Measurements from ENCODE around the gene ZNF275. TPM values are rescaled to one million over a fixed set of nuclear protein-coding genes. Genes with fewer than 3 reads are reported as not detected.

The ZNF275 gene
- total RNA-seq, 1 donor from 2014 or later: 8.5 TPM

DNA sequence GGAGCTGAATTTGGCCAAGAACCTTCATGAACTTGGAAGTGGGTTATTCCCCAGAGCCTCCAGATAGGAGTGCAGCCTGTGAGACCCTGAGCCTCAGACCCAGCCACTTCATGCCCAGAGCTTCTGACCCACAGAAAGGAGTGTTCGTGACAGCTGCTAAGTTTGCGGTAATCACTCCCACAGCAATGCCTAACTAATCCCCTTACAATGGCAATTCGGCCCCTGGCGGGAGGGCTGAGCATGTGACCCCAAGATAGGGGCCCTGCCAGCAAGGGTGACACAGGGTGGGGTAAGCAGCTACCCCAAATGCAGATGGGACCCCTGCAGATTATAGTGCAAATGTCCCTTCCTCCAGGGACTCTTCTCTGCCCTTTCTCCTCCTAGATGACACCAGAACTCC, 44.7 kb downstream of the ZNF275 start:
- H3K4me3 Mint-ChIP-seq (ENCODE audit: unreplicated experiment): no peak overlapping the region
- TF ChIP-seq, protein P1, sequence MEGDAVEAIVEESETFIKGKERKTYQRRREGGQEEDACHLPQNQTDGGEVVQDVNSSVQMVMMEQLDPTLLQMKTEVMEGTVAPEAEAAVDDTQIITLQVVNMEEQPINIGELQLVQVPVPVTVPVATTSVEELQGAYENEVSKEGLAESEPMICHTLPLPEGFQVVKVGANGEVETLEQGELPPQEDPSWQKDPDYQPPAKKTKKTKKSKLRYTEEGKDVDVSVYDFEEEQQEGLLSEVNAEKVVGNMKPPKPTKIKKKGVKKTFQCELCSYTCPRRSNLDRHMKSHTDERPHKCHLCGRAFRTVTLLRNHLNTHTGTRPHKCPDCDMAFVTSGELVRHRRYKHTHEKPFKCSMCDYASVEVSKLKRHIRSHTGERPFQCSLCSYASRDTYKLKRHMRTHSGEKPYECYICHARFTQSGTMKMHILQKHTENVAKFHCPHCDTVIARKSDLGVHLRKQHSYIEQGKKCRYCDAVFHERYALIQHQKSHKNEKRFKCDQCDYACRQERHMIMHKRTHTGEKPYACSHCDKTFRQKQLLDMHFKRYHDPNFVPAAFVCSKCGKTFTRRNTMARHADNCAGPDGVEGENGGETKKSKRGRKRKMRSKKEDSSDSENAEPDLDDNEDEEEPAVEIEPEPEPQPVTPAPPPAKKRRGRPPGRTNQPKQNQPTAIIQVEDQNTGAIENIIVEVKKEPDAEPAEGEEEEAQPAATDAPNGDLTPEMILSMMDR (IDR thresholded peaks at IDR 0.05; ENCODE audit: partially characterized antibody, unreplicated experiment): no peak
- H3K36me3 Mint-ChIP-seq (ENCODE audit: unreplicated experiment): no peaks in the 10 kb centered on the region
- peaks cover 2% of the 10 kb centered on the region for H3K27me3 Mint-ChIP-seq (ENCODE audit: unreplicated experiment)
- DNase-seq: no peak
- H3K4me1 Mint-ChIP-seq (ENCODE audit: low read depth, unreplicated experiment): no peaks in the 10 kb centered on the region
- H3K27ac Mint-ChIP-seq (ENCODE audit: unreplicated experiment): no peak overlapping the region
- H3K9me3 Mint-ChIP-seq (ENCODE audit: unreplicated experiment): peaks cover 2% of the 10 kb centered on the region

DNA sequence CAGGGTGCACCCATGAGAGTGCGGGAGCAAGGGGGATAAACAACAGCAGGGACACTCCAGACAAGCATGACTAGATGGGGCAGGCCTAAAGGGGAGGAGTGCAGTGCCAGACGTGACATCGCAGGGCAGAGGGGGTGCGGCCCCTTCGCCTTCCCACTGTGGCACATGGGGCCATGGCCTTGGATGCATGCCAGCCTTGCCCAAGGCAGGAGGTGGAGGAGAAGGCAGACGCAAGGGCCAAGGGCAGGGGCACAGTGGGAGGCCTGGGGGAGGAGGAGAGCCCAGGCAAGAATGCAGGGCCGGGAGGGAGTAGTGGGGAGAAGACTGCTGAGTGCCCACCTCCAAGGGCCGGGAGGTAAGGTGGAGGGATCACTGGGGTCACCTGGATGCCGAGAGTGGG, 45.6 kb downstream of the ZNF275 start:
- Mint-ChIP-seq H3K4me1 (ENCODE audit: low read depth, unreplicated experiment) (no peaks in the 10 kb centered on the region), H3K27me3 (ENCODE audit: unreplicated experiment) (peaks cover 2% of the 10 kb centered on the region), H3K4me3 (ENCODE audit: unreplicated experiment) (no peak overlapping the region), H3K27ac (ENCODE audit: unreplicated experiment) (no peak overlapping the region), H3K36me3 (ENCODE audit: unreplicated experiment) (no peaks in the 10 kb centered on the region), H3K9me3 (ENCODE audit: unreplicated experiment) (peaks cover 2% of the 10 kb centered on the region)
- TF ChIP-seq, protein P1 (IDR thresholded peaks at IDR 0.05; ENCODE audit: partially characterized antibody, unreplicated experiment): no peak
- no peak for DNase-seq

DNA sequence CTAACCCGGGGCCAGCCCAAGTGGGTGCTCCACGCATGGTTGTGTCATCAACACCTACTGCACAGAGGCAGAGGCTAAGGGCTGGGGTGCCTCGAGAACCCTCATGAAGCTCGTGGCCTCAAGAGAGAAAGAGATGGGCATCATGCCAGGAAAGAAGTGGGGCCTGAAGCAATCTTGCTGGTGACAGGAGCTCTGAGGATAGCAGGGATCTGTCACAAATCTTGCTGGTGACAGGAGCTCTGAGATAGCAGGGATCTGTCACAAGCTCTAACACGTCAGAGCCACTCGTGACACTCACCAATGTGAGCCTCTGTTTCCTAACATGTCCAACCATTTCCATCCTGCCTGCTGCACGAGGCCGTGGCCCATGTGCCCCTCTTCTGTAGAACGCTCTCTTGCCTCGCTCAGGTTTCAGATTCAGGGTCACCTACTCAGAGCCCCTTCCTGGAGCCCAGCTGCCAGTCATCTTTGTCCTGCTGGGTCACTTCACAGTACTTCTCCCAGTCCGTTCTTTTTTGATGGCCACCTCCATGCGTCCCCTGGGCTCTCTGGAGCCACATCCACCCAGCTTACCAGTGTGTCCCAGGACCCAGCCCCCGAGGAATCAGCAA, 46.1 kb downstream of the ZNF275 start:
- DNase-seq: no peak
- no peaks in the 10 kb centered on the region for H3K36me3 Mint-ChIP-seq (ENCODE audit: unreplicated experiment)
- peaks cover 2% of the 10 kb centered on the region for H3K9me3 Mint-ChIP-seq (ENCODE audit: unreplicated experiment)
- no peak overlapping the region for H3K27ac Mint-ChIP-seq (ENCODE audit: unreplicated experiment)
- H3K27me3 Mint-ChIP-seq (ENCODE audit: unreplicated experiment): peaks cover 2% of the 10 kb centered on the region
- H3K4me1 Mint-ChIP-seq (ENCODE audit: low read depth, unreplicated experiment): no peaks in the 10 kb centered on the region
- no peak overlapping the region for H3K4me3 Mint-ChIP-seq (ENCODE audit: unreplicated experiment)
- TF ChIP-seq, protein P1 (IDR thresholded peaks at IDR 0.05; ENCODE audit: partially characterized antibody, unreplicated experiment): no peak

DNA sequence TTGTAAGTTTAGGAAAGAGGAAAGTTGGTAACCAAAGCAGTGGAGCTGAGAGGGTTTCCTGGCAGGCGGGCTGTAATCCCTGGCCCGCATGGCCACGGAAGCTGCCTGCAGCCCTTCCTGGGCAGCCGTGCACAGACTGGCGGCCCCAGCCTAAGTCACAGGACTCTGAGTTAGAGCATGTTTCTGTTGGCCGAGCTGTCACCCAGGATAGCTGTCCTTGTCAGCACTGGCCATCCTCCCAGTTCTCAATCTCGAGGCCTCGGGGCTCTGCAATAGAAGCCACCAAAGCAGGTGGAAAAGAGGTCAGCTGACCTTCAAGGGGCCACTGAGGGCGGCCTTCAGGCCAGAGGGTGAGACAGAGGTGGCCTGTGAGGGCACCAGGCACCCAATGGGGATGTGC, 46.7 kb downstream of the ZNF275 start:
- Mint-ChIP-seq H3K27ac (ENCODE audit: unreplicated experiment) (no peak overlapping the region), H3K4me1 (ENCODE audit: low read depth, unreplicated experiment) (no peaks in the 10 kb centered on the region), H3K4me3 (ENCODE audit: unreplicated experiment) (no peak overlapping the region), H3K36me3 (ENCODE audit: unreplicated experiment) (no peaks in the 10 kb centered on the region), H3K27me3 (ENCODE audit: unreplicated experiment) (peaks cover 2% of the 10 kb centered on the region), H3K9me3 (ENCODE audit: unreplicated experiment) (peaks cover 2% of the 10 kb centered on the region)
- no peak for DNase-seq
- TF ChIP-seq, protein P1 (IDR thresholded peaks at IDR 0.05; ENCODE audit: partially characterized antibody, unreplicated experiment): no peak

DNA sequence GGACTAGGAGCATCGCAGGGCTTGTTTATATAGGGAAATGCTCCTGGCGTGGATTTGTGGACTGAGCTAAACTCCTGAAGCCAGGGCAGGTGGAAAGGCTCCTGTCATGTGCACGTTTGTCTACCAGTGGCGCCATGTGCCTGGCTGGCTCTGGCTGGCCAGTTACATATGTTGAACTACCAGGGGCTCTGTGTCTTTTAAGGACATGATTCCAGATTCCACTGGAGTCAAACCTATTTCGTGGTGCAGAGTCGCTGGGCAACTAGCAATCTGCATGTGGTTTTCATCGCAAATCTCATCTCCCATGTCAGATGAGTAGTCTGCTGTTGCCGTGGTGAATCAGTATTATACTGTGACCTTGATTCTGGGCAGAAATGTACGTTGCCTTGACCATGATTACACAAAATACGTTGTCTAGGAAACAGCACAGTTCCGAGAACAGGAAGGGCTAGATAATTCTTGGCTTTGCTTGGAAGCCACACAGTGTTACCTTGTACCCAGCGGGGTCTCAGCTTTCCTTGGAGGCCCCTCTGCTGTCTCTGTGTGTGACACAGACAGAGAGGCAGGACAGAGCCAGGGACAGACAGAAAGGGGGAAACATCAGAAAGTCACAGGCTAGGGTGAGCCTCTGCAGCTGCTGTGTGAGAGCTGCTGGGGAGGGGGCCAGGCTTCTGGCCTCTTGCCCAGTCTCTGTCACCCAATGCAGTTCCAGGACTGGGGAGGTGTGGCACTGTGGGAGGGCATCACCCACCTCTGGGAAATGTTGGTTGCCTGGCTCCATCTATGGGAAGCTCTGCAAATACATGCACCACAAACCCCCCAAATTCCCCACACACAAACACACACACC, 48.0 kb downstream of the ZNF275 start:
- Mint-ChIP-seq H3K36me3 (ENCODE audit: unreplicated experiment) (no peaks in the 10 kb centered on the region), H3K4me1 (ENCODE audit: low read depth, unreplicated experiment) (no peaks in the 10 kb centered on the region), H3K27me3 (ENCODE audit: unreplicated experiment) (no peaks in the 10 kb centered on the region), H3K9me3 (ENCODE audit: unreplicated experiment) (no peaks in the 10 kb centered on the region), H3K27ac (ENCODE audit: unreplicated experiment) (no peak overlapping the region), H3K4me3 (ENCODE audit: unreplicated experiment) (no peak overlapping the region)
- DNase-seq: no peak
- TF ChIP-seq, protein P1 (IDR thresholded peaks at IDR 0.05; ENCODE audit: partially characterized antibody, unreplicated experiment): no peak
